Measurements from ENCODE around the gene PROM1. TPM values are rescaled to one million over a fixed set of nuclear protein-coding genes. Genes with fewer than 3 reads are reported as not detected.

PROM1 gene
- total and polyA plus RNA-seq, 2 of the 4 experiments (the other 2 are of a cell fraction): not detected

GRCh38 chr4:15947684-15948083, 136.1 kb downstream of the PROM1 start:
- H3K36me3 ChIP-seq (ENCODE audit: control insufficient read depth, insufficient read depth, low read length): no peaks in the 10 kb centered on the region
- intact Hi-C loops (cut with micrococcal nuclease): no loop called here
- H2BK5ac ChIP-seq (ENCODE audit: low read depth, low read length, poor library complexity, severe bottlenecking): no peak overlapping the region
- no peak overlapping the region for H2AK5ac ChIP-seq (ENCODE audit: low read depth, low read length)
- no peak overlapping the region for H2AFZ ChIP-seq (replicated peaks; ENCODE audit: low read length, poor library complexity)
- H4K20me1 ChIP-seq (ENCODE audit: insufficient read depth, low read length): no peaks in the 10 kb centered on the region
- TF ChIP-seq RAD21 (IDR thresholded peaks at IDR 0.05; ENCODE audit: low read length): no peak
- TF ChIP-seq CHD1 (IDR thresholded peaks at IDR 0.05; ENCODE audit: low read depth, low read length): no peak
- no peak for TF ChIP-seq BHLHE40 (IDR thresholded peaks at IDR 0.05; ENCODE audit: low read depth, low read length)
- no peak for TF ChIP-seq MXI1 (IDR thresholded peaks at IDR 0.05; ENCODE audit: borderline replicate concordance, low read depth, low read length)
- no peak for TF ChIP-seq MAFK (IDR thresholded peaks at IDR 0.05; ENCODE audit: low read depth, low read length)
- no peak for TF ChIP-seq USF2 (IDR thresholded peaks at IDR 0.05; ENCODE audit: low read depth, low read length)
- TF ChIP-seq SMC3 (IDR thresholded peaks at IDR 0.05; ENCODE audit: low read depth, low read length): no peak
- TF ChIP-seq RFX5 (IDR thresholded peaks at IDR 0.05; ENCODE audit: low read depth, low read length): no peak
- TF ChIP-seq POLR2A (IDR thresholded peaks at IDR 0.05; ENCODE audit: low read depth, low read length): no peak
- no peak overlapping the region for H4K8ac ChIP-seq (ENCODE audit: low read depth in 2 of 2, low read length in 2 of 2)
- H3K9me1 ChIP-seq (ENCODE audit: insufficient read depth, low read length): no peaks in the 10 kb centered on the region
- H3K4me2 ChIP-seq (ENCODE audit: low read depth, low read length): no peak overlapping the region
- no peaks in the 10 kb centered on the region for H3K79me1 ChIP-seq (ENCODE audit: low read depth in 1 of 2, low read length in 2 of 2)
- no peak overlapping the region for H3K27ac ChIP-seq (ENCODE audit: insufficient read depth, low read length)
- H3K23ac ChIP-seq (ENCODE audit: low read depth, low read length): no peak overlapping the region
- no peaks in the 10 kb centered on the region for H3K9me3 ChIP-seq (ENCODE audit: control insufficient read depth, insufficient read depth, low read length)
- H3K56ac ChIP-seq (ENCODE audit: extremely low read depth, insufficient read depth, low read length): no peak overlapping the region
- no peak overlapping the region for H3K4me3 ChIP-seq (ENCODE audit: insufficient read depth, low read depth, low read length)
- no peak overlapping the region for H4K91ac ChIP-seq (ENCODE audit: insufficient read depth, low read depth, low read length)
- H2BK120ac ChIP-seq (ENCODE audit: low read depth, low read length): no peak overlapping the region
- BruUV-seq (replicated peaks): no TSS peak
- no peak overlapping the region for H3K4ac ChIP-seq (ENCODE audit: low read depth, low read length)
- in situ Hi-C loops (cut with MboI; ENCODE audit: low sequenced_read_pairs): loop anchor here (10.0 kb wide), 1 partner anchor 473 kb away; no protein-coding TSS in a partner anchor
- no peak overlapping the region for H2AK9ac ChIP-seq (replicated peaks; ENCODE audit: low read depth, low read length, poor library complexity)
- H4K5ac ChIP-seq (ENCODE audit: low read depth, low read length): no peak overlapping the region
- H3K14ac ChIP-seq (replicated peaks; ENCODE audit: low read depth, low read length): no peak overlapping the region
- DNase-seq: no peak
- CTCF ChIA-PET: interaction anchor here (2.7 kb wide), 1 partner anchor 65 kb away, joined by 7 read pairs; no protein-coding TSS in a partner anchor
- no peak overlapping the region for H3K18ac ChIP-seq (ENCODE audit: low read depth, low read length)
- ATAC-seq (ENCODE audit: low read depth): no peak
- POLR2A ChIA-PET (ENCODE audit: unreplicated experiment): no interaction called here
- H3K27me3 ChIP-seq (ENCODE audit: control insufficient read depth, insufficient read depth, low read length): peaks cover 9% of the 10 kb centered on the region; the same call in 1 of the 2 replicates
- no peak overlapping the region for H2BK15ac ChIP-seq (ENCODE audit: low read depth, low read length)
- H3K9ac ChIP-seq (ENCODE audit: low read depth, low read length): no peak overlapping the region
- dilution Hi-C loops (cut with HindIII; ENCODE audit: low sequenced_read_pairs, unreplicated experiment): no loop called here
- H3K4me1 ChIP-seq (ENCODE audit: control insufficient read depth, insufficient read depth, low read length): no peaks in the 10 kb centered on the region
- H2BK20ac ChIP-seq (ENCODE audit: low read depth, low read length): no peak overlapping the region
- 100% methylated on average over 2 of the region's 8 CpGs; no CpG with 5 or more reads in 1 of the 2 experiments for WGBS, 2 experiments (ENCODE audit: extremely low coverage in 2 of 2, insufficient read length in 1 of 2)
